SU-DHL-6 (cell line): ENCODE measurements around the gene PPFIBP2.
"Not testable (repeated sequence)": the region's sequence is repeated elsewhere in the genome, so short reads cannot be mapped to it uniquely, and the experiment has no call there.

Experiments
- H2AFZ ChIP-seq: fragments of 200-600 bp; sonication (generic); 2 replicates; pipeline ENCODE4 v1.6.1; 2014; ENCODE audit warnings: low read depth, mild to moderate bottlenecking, moderate library complexity, mixed read lengths, antibody characterized with exemption, low read length; ENCODE audit not compliant: severe bottlenecking
- H3F3A ChIP-seq: fragments of 200-600 bp; shearing (Covaris generic); 2 replicates; pipeline ENCODE4 v1.6.0; 2016; ENCODE audit warnings: antibody characterized with exemption, mild to moderate bottlenecking; ENCODE audit not compliant: insufficient read depth
- H3K27ac ChIP-seq: fragments of 200-600 bp; sonication (generic); 2 replicates; pipeline ENCODE4 v1.5.1; 2016; ENCODE audit warnings: low read depth, mild to moderate bottlenecking, low read length, moderate library complexity, mixed read lengths
- H3K27me3 ChIP-seq: fragments of 200-600 bp; sonication (generic), shearing (Covaris generic); 2 replicates; pipeline ENCODE4 v1.6.0; 2014; ENCODE audit warnings: mild to moderate bottlenecking, low read length
- H3K36me3 ChIP-seq: fragments of 200-600 bp; sonication (generic); 2 replicates; pipeline ENCODE4 v1.6.1; 2014; ENCODE audit warnings: mild to moderate bottlenecking, low read length, mixed read lengths
- H3K4me2 ChIP-seq: fragments of 300-600, 200-600 bp; shearing (Covaris generic), sonication (generic); 2 replicates; pipeline ENCODE4 v1.6.0; 2014; ENCODE audit warnings: low read length, low read depth, mild to moderate bottlenecking; ENCODE audit not compliant: poor library complexity, severe bottlenecking
- H3K4me3 ChIP-seq: fragments of 200-600 bp; sonication (generic); 2 replicates; pipeline ENCODE4 v1.5.1; 2014; ENCODE audit warnings: antibody characterized with exemption, low read length, mild to moderate bottlenecking, mixed read lengths; ENCODE audit not compliant: insufficient read depth, poor library complexity, severe bottlenecking
- H3K79me2 ChIP-seq: fragments of 200-600 bp; sonication (generic); 2 replicates; pipeline ENCODE4 v1.6.1; 2014; ENCODE audit warnings: mild to moderate bottlenecking, low read length, moderate library complexity; ENCODE audit not compliant: insufficient read depth
- H3K9ac ChIP-seq: fragments of 200-600 bp; sonication (generic); 2 replicates; pipeline ENCODE4 v1.7.0; 2014; ENCODE audit warnings: mild to moderate bottlenecking, low read length
- H3K9me2 ChIP-seq: fragments of 200-600 bp; sonication (generic); replicated peaks from 2 replicates; pipeline ENCODE4 v1.6.1; 2014; ENCODE audit warnings: low read length; ENCODE audit not compliant: insufficient read depth
- H3K9me3 ChIP-seq: fragments of 200-600 bp; sonication (generic); 2 replicates; pipeline ENCODE4 v1.6.1; 2014; ENCODE audit warnings: low read length, mixed read lengths; ENCODE audit not compliant: insufficient read depth
- H4K20me1 ChIP-seq: fragments of 200-600 bp; sonication (generic); 2 replicates; pipeline ENCODE4 v1.6.1; 2014; ENCODE audit warnings: low read depth, mild to moderate bottlenecking, antibody characterized with exemption, low read length, moderate library complexity, mixed read lengths
- EZH2phosphoT487 ChIP-seq: fragments of 200-600 bp; sonication (generic), shearing (Covaris generic); conservative IDR thresholded peaks from 2 replicates; pipeline ENCODE4 v1.6.1; 2018; ENCODE audit warnings: mild to moderate bottlenecking, antibody characterized with exemption, low read length, moderate library complexity, mixed read lengths
- TF ChIP-seq, protein P1 (sequence below): fragments of 200-600 bp; sonication (generic); IDR thresholded peaks from one replicate; pipeline ENCODE4 v1.5.1; 2017; ENCODE audit warnings: antibody characterized with exemption, mild to moderate bottlenecking, low read length, moderate library complexity; ENCODE audit not compliant: insufficient read depth, poor library complexity, severe bottlenecking

PPFIBP2 gene

DNA sequence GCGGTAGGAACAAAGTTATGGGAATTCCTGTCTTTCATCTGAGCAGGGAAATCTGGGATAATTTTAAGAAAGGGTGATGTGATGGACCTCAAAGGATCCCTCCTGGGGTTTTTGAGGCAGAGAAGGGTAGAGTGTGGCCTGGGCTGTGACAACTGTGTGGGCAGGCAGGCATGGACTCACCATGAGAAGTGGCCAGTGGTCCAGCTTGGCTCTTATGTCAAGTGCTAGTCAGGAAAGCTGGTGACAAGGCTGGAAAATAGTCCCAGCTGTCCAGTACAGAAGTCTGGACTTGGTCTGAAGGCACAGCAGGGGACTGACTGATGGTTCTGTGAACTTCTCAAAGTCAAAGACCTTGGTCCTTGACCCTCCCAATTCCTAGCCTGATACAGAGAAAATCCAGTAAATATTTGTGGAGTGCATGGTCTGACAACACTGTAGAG lies 1.7 kb downstream of the PPFIBP2 start:
- H3K36me3 ChIP-seq = no peaks in the 10 kb centered on the region
- no peaks in the 10 kb centered on the region for H3K9me2 ChIP-seq
- no peaks in the 10 kb centered on the region for H3K79me2 ChIP-seq
- no peaks in the 10 kb centered on the region for H4K20me1 ChIP-seq
- no peak overlapping the region for H3K4me3 ChIP-seq
- TF ChIP-seq, protein P1, sequence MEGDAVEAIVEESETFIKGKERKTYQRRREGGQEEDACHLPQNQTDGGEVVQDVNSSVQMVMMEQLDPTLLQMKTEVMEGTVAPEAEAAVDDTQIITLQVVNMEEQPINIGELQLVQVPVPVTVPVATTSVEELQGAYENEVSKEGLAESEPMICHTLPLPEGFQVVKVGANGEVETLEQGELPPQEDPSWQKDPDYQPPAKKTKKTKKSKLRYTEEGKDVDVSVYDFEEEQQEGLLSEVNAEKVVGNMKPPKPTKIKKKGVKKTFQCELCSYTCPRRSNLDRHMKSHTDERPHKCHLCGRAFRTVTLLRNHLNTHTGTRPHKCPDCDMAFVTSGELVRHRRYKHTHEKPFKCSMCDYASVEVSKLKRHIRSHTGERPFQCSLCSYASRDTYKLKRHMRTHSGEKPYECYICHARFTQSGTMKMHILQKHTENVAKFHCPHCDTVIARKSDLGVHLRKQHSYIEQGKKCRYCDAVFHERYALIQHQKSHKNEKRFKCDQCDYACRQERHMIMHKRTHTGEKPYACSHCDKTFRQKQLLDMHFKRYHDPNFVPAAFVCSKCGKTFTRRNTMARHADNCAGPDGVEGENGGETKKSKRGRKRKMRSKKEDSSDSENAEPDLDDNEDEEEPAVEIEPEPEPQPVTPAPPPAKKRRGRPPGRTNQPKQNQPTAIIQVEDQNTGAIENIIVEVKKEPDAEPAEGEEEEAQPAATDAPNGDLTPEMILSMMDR = no peak
- no peak for TF ChIP-seq EZH2phosphoT487
- peak overlapping the region; percentile 79 for H3K4me2 ChIP-seq
- H3K27ac ChIP-seq = no peak overlapping the region
- no peaks in the 10 kb centered on the region for H3K27me3 ChIP-seq
- H3F3A ChIP-seq = peaks cover 11% of the 10 kb centered on the region
- no peak overlapping the region for H3K9ac ChIP-seq
- no peaks in the 10 kb centered on the region for H3K9me3 ChIP-seq
- no peak overlapping the region for H2AFZ ChIP-seq

GRCh38 chr11:7516475-7516874 lies 2.7 kb downstream of the PPFIBP2 start:
- Histone ChIP-seq H3K4me2 (no peak overlapping the region), H3K9me2 (no peaks in the 10 kb centered on the region), H3K36me3 (no peaks in the 10 kb centered on the region), H3F3A (peaks cover 11% of the 10 kb centered on the region), H3K27me3 (no peaks in the 10 kb centered on the region), H3K27ac (no peak overlapping the region), H2AFZ (no peak overlapping the region), H3K79me2 (no peaks in the 10 kb centered on the region), H3K9me3 (no peaks in the 10 kb centered on the region), H3K9ac (no peak overlapping the region), H4K20me1 (no peaks in the 10 kb centered on the region), H3K4me3 (no peak overlapping the region)
- TF ChIP-seq, protein P1 = no peak
- no peak for TF ChIP-seq EZH2phosphoT487

GRCh38 chr11:7517743-7518142 lies 3.9 kb downstream of the PPFIBP2 start:
- H3K27me3 ChIP-seq, H3K9me2 ChIP-seq, H3K27ac ChIP-seq, H2AFZ ChIP-seq, H3K79me2 ChIP-seq, H3K4me2 ChIP-seq, H3F3A ChIP-seq, H3K9ac ChIP-seq, H4K20me1 ChIP-seq, H3K4me3 ChIP-seq, H3K36me3 ChIP-seq, H3K9me3 ChIP-seq: not testable (repeated sequence)

DNA sequence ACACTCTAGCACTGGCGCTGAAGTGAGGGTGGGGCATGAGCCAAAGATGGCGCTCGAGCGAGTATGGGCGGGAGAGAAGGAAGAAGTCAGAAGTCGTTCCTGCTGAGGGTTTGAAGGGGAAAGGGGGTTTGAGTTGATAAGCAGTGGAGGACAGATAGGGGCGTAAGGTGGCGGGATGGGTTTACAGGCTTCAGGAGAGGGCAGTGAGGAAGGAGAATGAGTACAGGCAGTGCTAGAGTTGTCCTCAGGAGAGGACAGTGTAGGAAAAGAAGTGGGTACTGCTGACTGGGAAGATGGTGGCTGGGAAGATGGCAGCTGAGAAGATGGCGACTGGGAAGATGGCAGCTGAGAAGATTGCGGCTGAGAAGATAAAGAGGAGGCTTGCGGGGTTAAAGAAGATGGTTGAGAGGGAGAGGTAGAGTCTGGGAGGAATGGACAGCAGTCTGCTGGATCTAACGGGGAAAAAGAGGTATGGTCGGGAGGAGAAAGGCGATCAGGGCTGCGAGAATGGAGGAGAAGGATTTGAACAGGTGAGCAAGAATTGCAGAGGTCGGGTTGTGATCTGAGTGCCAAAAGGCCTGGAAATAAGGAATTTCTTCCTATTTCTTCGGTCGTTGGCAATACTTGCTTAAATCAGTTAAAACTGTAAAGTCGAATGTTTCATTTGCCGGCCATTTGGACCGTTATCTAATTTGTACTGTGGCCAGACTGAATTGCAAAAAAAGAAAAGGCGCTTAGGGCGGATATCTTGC lies 5.2 kb downstream of the PPFIBP2 start:
- Histone ChIP-seq H4K20me1 (no peaks in the 10 kb centered on the region), H3K27ac (no peak overlapping the region), H3F3A (no peaks in the 10 kb centered on the region; the same call in 1 of the 2 replicates), H3K4me2 (no peak overlapping the region), H3K36me3 (no peaks in the 10 kb centered on the region), H3K79me2 (no peaks in the 10 kb centered on the region), H3K9me3 (no peaks in the 10 kb centered on the region), H3K9ac (no peak overlapping the region), H3K27me3 (no peaks in the 10 kb centered on the region), H3K9me2 (no peaks in the 10 kb centered on the region), H2AFZ (no peak overlapping the region), H3K4me3 (no peak overlapping the region)
- TF ChIP-seq, protein P1 = no peak
- no peak for TF ChIP-seq EZH2phosphoT487
